Measurements from ENCODE around the gene DECR2.

GRCh38 chr16:369866-370436 is 31.7 kb upstream of the DECR2 start:
- TF ChIP-seq CTCF (IDR thresholded peaks at IDR 0.05) (no peak), POLR2A (IDR thresholded peaks at IDR 0.05) (no peak)
